Testis (tissue), 2 donors: ENCODE data around the gene AJM1.
"Not testable (repeated sequence)": the region's sequence is repeated elsewhere in the genome, so short reads cannot be mapped to it uniquely, and the experiment has no call there.

Experiments
- CTCF ChIP-seq, 3 experiments: fragments of 450-650 bp in 2 of 3; fragments of 200-600 bp in 1 of 3; sonication (generic) in 1 of 3; IDR thresholded peaks; one replicate each; pipeline ENCODE4 v1.5.1; 2016 to 2019; ENCODE audit warnings: antibody characterized with exemption in 3 of 3, mild to moderate bottlenecking in 2 of 3, moderate library complexity in 1 of 3
- POLR2A ChIP-seq: fragments of 450-650 bp; IDR thresholded peaks from one replicate; pipeline ENCODE4 v1.6.1; 2017; ENCODE audit warnings: antibody characterized with exemption, mild to moderate bottlenecking, moderate library complexity

GRCh38 chr9:136841646-136842379, 465 bp upstream of the AJM1 start:
- not testable (repeated sequence) for TF ChIP-seq CTCF (IDR thresholded peaks at IDR 0.05); POLR2A
